HG02623 (cell line): ENCODE data around the gene THAP8.
A peak's percentile ranks its signal among the peaks of the same experiment; 100 is the strongest.

Source experiments
- ATAC-seq: cut with Tn5 transposase; IDR thresholded peaks from one replicate; pipeline ENCODE4 v1.9.1; 2021; ENCODE audit warnings: moderate library complexity; ENCODE audit not compliant: unreplicated experiment

Gene THAP8

GRCh38 chr19:36030264-36031148 lies 23.6 kb downstream of the THAP8 start:
- no peak for ATAC-seq

GRCh38 chr19:36028313-36029041 lies 25.6 kb downstream of the THAP8 start:
- no peak for ATAC-seq

GRCh38 chr19:36027696-36028095 lies 26.4 kb downstream of the THAP8 start:
- ATAC-seq: no peak

GRCh38 chr19:36026091-36026876 lies 27.8 kb downstream of the THAP8 start:
- no peak for ATAC-seq

GRCh38 chr19:36025541-36025940 lies 28.5 kb downstream of the THAP8 start:
- no peak for ATAC-seq

GRCh38 chr19:36023432-36023831 lies 30.7 kb downstream of the THAP8 start:
- no peak for ATAC-seq

- ATAC-seq: no peak
Measured at GRCh38 chr19:36019061-36019670, 34.9 kb downstream of the THAP8 start.

- peak; percentile 94 for ATAC-seq
Measured at GRCh38 chr19:36014012-36014924, 39.8 kb downstream of the THAP8 start, which contains the start of gene ALKBH6. Gene ALKBH6 (minus strand): TSS chr19:36014213. CDS start chr19:36013397, 816 bp downstream.

GRCh38 chr19:36013280-36014011 lies 40.6 kb downstream of the THAP8 start:
- ATAC-seq: no peak

- no peak for ATAC-seq
Measured at GRCh38 chr19:36010402-36010801, 43.7 kb downstream of the THAP8 start.

GRCh38 chr19:36009633-36010379 lies 44.3 kb downstream of the THAP8 start:
- ATAC-seq: no peak

GRCh38 chr19:36009220-36009619 lies 44.9 kb downstream of the THAP8 start:
- ATAC-seq: no peak

GRCh38 chr19:36008336-36008978 lies 45.6 kb downstream of the THAP8 start, which contains the start of gene SYNE4:
Gene SYNE4 (minus strand): TSS chr19:36008813. CDS start chr19:36008681, 132 bp downstream.
- no peak for ATAC-seq

- no peak for ATAC-seq
Measured at GRCh38 chr19:36006955-36007354, 47.1 kb downstream of the THAP8 start.

- ATAC-seq: no peak
Measured at GRCh38 chr19:36003284-36003683, 50.8 kb downstream of the THAP8 start.

GRCh38 chr19:36001605-36002004 lies 52.5 kb downstream of the THAP8 start:
- ATAC-seq: no peak

GRCh38 chr19:35996777-35997176 lies 57.3 kb downstream of the THAP8 start:
- ATAC-seq: no peak
